Mammary epithelial cell (primary cell): ENCODE results near the gene EMC1.

Experiments
- CTCF ChIP-seq, 2 donors: IDR thresholded peaks in 1 of 2; conservative IDR thresholded peaks in 1 of 2; 2 replicates each; pipeline ENCODE4 v1.5.1; 2011 to 2012; ENCODE audit warnings: inconsistent platforms in 2 of 2, low read length in 2 of 2, mild to moderate bottlenecking in 2 of 2, control low read depth in 1 of 2, low read depth in 1 of 2; ENCODE audit not compliant: insufficient read depth in 1 of 2; ENCODE audit errors: extremely low read depth in 1 of 2
- EZH2 ChIP-seq: IDR thresholded peaks from 2 replicates; pipeline ENCODE4 v1.6.1; 2012; ENCODE audit warnings: low read length, inconsistent platforms, borderline replicate concordance

DNA sequence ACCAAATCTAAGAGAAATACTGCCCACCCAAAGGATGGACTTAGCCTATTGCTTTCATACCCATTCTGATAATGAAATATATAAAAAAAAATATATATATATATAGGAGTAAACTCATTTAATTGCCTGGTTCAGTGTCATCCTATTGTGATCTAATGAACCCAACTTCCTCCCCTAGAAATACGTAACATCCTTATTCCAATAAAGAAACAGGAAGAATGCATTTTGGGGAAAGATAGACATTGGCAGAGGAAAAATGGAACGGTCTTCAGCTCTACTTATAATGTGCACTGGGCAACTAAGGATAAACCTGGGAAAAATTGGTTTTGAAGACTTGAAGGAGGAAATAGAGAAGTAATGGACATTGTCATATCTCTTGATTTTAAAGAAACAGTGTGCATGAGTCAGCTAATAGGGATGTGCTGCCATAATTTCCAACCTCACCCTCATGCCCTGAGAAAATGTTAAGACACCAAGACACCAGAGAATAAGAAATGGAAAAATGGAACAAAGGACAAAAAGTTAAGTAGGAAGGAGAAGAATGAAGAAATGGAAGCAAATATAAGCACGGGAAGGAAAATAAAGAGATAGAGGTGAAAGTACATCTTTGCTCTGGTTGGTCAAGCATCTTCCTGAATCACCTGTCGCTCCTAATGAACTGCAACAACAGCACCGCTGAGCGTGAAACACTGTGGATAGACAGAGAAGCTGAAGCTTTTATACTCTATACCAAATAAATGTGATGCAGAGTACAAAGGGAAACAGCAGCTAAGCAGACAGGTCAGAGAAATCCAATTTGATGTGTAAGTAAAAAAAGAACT, 46.7 kb downstream of the EMC1 start:
- TF ChIP-seq CTCF (conservative IDR thresholded peaks at IDR 0.05 in 1 of 2, IDR thresholded peaks at IDR 0.05 in 1 of 2; ENCODE audit: extremely low read depth in 1 of 2, insufficient read depth in 1 of 2, low read depth in 1 of 2, low read length in 2 of 2), result no peak
- no peak for TF ChIP-seq EZH2
